Left ventricle myocardium superior (tissue), 1 donor: ENCODE results near the gene TBCK. TPM values are rescaled to one million over a fixed set of nuclear protein-coding genes. Genes with fewer than 3 reads are reported as not detected.

ENCODE experiments used
- ATAC-seq: fragments of 200-7000 bp; cut with Tn5 transposase; one replicate; pipeline ENCODE4 v1.9.1; 2020; ENCODE audit warnings: mild to moderate bottlenecking, moderate library complexity
- DNase-seq: peaks from one replicate; pipeline ENCODE4 v3.0.0-alpha.2; 2020
- intact Hi-C: fragments of 100-400 bp; cut with micrococcal nuclease; formaldehyde crosslinking; loops from one replicate; pipeline ENCODE4 v1.11.0; 2022
- long read RNA-seq: library from polyadenylated mRNA; unstranded; transcript quantifications from one replicate; pipeline ENCODE4 v2.0.0, GENCODE V29; 2021
- total RNA-seq: library from RNA; stranded (reverse); fragmentation: NEBNext Ultra II Directional; extraction: Animal tissue kit (Norgen Biotek cat#: 25700); gene quantifications from one replicate; pipeline ENCODE4 v1.2.1, GENCODE V29; 2021
- donor health status: DM: no; HTN: yes; CAD: no; lungs with severe emphysema.

TBCK gene
- total RNA-seq = 16.5 TPM
- long read RNA-seq, partial matches to known transcripts = 3 of 8 reads
- long read RNA-seq, other reads (novel, unspliced or antisense) = 1 of 8 reads

DNA sequence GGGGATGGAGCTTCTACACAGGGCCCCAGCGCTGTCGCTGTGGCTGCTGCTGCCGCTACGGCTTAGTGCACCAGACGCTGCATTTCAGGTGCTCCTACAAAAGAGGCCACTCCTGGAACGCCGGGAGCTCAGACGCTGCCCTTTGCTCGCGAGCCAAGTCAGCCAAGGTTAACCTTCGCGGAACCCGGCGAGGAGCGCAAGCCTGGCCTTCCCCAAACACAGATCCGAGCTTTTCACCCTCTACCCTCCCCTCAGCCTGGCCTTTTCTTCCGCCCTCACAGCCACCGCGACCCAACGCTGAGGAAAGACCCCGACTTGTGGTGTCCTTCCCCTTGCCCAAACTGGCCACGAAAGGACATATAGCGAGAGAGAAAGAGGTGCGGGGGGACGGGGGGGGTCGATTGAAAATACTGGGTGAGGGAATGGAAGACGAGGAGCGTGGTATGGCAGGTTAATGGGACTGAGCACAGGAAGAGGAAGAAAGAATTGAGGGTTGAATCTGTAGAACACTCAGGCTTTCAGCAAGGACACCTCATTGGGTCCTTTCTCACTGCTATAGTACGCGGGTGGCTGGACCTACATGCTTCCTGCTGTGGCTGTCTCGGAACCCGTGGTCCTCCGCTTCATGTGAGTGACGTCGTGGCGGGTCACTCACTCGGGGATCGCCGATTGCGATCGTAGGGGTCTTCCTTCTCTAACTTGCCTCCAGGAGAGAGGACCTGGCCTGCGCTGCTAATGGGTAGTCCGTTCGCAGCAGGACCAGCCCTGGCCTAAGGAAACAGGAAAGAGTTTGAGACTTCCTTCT lies at the start of gene TBCK, which contains the start of gene AIMP1:
TBCK (minus strand) TSS at position 242 of the 805 bp plus-strand sequence. CDS start 7,249 bp downstream, outside the sequence.
AIMP1 (plus strand) TSS at position 583 of the 805 bp plus-strand sequence. CDS start 8,460 bp downstream, outside the sequence.
- intact Hi-C loops = no loop called here
- ATAC-seq = peak; percentile 98
- peak; percentile 88 for DNase-seq

DNA sequence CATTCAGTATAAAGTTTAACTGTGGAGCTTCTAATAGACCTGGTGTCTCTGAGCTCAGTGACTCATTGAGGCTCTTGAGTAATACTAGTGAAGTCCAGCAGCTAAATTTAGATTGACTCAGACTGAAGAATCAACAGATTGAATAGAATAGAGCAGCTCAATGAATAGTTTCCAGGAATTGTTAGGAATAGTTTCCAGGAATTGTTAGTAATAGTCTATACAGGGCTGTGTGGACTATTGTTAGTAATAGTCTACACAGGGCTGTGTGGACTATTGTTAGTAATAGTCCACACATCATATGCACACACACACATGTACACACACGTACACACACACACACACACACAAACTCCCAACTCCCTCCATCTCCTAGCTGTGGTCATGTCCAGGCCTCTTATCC lies 49.6 kb upstream of the TBCK start:
- intact Hi-C loops = no loop called here
- no peak for DNase-seq
- peak; percentile 93 for ATAC-seq

GRCh38 chr4:106364282-106364681 lies 48.3 kb upstream of the TBCK start:
- ATAC-seq = no peak
- no peak for DNase-seq
- intact Hi-C loops = no loop called here

DNA sequence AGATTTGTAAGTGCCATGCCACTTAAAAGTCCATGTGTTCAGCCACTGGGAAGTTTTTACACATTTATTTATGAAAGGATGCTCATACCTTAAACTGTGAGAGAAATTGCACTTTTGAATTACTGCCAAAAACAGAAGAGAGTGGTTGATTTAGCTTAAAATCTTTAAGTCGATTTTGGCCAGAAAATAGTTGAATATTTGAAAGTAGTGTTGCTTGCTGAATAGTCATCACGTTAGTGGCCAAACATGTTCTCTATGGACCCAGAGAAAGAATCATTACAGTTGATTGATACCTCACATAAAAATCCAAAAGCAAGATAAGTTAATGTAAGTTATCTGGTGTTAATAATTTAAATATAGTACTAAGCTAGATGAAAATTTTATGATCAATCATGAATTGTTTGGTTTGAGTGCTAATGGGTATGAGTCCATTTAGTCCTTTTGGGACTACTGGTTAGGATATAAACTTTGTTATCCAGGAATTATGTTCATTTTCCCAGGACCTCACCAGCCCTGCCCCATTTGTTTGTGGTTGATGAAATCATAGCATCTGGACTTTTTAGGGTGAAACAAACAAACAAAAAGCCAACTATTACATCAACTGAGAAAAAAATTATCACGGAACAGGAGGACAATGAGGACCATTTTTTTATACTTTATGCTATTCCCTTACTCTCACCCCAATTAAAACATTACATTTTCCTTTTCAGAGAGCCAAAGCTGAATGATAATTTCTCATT lies 46.2 kb upstream of the TBCK start:
- intact Hi-C loops = no loop called here
- ATAC-seq (no peak), DNase-seq (no peak)

GRCh38 chr4:106358899-106359298 lies 42.9 kb upstream of the TBCK start:
- intact Hi-C loops = no loop called here
- DNase-seq (no peak), ATAC-seq (no peak)

DNA sequence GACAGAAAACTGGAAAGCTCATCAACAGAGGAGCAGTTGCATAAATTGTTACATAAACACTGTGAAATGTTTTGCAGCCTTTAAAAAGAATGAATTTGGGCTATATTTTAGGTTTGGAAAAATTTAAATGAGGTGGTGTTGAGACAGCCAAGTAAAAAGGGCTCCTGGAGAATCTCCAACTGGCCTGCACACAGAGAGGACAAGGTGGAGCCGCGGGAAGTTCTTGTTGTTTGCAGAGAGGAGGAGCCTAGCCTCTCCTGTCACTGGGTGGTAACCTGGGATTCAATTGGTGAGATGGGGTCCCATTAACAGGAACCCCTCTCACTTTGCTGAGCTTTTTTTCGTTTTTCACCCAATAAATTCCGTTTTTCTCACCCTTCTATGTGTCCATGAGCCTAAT lies 39.2 kb upstream of the TBCK start:
- ATAC-seq = peak; percentile 53
- peak; percentile 21 for DNase-seq
- intact Hi-C loops = no loop called here

DNA sequence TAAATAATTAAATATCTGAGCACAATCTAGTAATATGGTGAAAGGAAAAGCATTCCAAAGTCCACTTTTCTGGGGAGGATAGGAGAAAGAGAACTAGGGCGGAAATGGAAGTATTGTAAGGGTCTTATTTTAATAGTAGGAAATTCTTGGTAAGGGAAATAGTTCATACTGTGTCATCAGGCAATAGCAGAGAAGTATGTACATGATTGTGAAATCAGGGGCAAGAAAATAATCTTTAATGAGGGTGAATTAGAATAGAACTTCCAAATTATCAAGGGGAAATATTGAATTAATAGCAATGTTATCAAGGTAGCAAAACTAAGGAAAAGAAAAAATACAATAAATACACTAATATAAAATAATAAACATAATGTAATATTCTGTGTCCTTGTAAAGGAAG lies 37.8 kb upstream of the TBCK start:
- ATAC-seq = no peak
- intact Hi-C loops = no loop called here
- no peak for DNase-seq

DNA sequence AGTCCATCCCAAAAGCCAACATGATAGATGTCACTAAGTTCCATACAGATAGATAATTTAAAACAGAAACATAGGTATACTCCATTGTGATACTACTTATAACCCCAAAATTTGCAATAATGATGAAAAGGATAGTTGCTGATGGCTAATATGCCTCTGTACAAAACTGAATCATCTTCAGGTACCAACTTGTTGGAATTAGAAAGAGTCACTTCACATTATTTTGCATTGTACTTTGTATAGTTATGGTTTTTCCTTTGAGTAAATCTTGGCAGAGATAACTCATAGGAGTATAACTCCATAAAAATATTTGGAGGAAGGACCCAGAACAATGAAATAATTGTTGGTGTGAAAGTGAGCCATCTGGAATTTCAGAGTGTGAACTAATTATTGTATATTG lies 35.0 kb upstream of the TBCK start:
- intact Hi-C loops = no loop called here
- DNase-seq = no peak
- ATAC-seq = no peak

- DNase-seq (no peak), ATAC-seq (no peak)
- intact Hi-C loops = no loop called here
Measured at GRCh38 chr4:106347167-106347566, 31.2 kb upstream of the TBCK start.

DNA sequence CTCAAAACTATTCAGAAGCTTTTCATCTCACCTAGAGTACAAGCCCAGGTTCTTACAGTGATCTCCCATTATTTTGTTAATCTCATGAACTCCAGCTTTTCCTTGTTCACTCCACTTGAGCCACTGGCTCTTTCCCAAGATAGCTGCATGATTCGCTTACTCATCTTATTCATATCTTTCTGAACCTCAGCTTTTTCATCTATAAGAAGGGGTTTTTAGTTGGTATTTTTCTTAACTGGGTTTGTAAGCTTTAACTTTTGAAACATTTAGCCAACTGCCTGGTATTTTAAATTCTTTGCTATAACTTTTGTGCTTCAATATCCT lies 28.6 kb upstream of the TBCK start:
- no peak for DNase-seq
- intact Hi-C loops = no loop called here
- no peak for ATAC-seq

GRCh38 chr4:106343865-106344646 lies 28.0 kb upstream of the TBCK start:
- no peak for ATAC-seq
- DNase-seq = no peak
- intact Hi-C loops = no loop called here

DNA sequence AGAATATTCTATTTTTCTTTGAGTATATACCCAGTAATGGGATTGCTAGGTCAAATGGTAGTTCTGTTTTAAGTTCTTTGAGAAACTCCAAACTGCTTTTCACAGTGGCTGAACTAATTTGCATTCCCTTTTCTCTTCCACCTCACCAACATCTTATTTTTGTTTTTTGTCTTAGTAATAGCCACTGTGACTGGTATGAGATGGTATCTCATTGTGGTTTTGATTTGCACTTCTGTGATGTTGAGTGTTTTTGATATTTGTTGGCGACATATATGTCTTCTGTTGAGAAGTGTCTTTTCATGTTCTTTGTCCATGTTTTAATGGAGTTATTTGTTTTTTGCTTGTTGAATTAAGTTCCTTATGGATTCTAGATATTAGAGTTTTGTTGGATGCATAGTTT lies 24.8 kb upstream of the TBCK start:
- ATAC-seq (no peak), DNase-seq (no peak)
- intact Hi-C loops = no loop called here

DNA sequence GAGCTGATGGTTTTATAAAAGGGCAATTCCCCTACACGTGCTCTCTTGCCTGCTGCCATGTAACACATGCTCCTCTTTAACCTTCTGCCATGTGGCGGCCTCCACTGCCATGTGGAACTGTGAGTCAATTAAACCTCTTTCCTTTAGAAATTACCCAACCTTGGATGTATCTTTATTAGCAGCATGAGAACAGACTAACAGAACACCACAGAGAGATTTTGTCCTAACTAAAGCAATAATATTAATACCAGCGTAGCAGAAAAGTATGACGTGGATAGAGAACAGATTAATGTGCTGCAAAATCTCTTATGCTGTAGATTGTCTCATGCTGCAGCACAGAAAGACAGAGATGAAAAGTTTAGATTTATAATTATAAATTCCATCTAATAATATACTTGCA lies 23.4 kb upstream of the TBCK start:
- DNase-seq = no peak
- ATAC-seq = no peak
- intact Hi-C loops = no loop called here

- DNase-seq (no peak), ATAC-seq (no peak)
- intact Hi-C loops = no loop called here
Measured at GRCh38 chr4:106338671-106339070, 22.7 kb upstream of the TBCK start.

- no peak for ATAC-seq
- intact Hi-C loops = no loop called here
- DNase-seq = no peak
Measured at GRCh38 chr4:106337916-106338315, 21.9 kb upstream of the TBCK start.

- no peak for ATAC-seq
- no peak for DNase-seq
- intact Hi-C loops = no loop called here
Measured at GRCh38 chr4:106336618-106337017, 20.6 kb upstream of the TBCK start.

- intact Hi-C loops = no loop called here
- DNase-seq = no peak
- no peak for ATAC-seq
Measured at GRCh38 chr4:106334741-106335470, 18.9 kb upstream of the TBCK start.

DNA sequence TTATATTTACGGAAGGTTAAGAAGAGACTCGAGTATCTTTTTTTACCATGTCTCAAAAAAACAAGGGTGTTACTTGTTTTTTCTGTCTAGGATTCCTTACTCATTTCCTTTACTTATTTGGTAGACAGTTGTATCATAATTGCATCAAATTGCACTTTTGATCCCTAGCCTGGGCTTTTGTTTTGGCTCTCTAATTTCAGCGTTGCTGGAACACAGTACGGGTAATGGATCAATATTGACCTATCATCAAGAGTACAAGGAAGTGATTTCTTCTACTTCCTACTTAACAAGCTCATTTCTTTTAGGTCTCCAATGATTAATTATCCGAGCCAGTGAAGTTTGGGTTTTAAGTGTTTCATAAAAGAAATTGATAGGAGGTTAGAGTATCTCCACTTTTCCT lies 17.2 kb upstream of the TBCK start:
- DNase-seq = no peak
- ATAC-seq = no peak
- intact Hi-C loops = no loop called here

- intact Hi-C loops = no loop called here
- ATAC-seq (peak; percentile 60), DNase-seq (no peak)
Measured at GRCh38 chr4:106329041-106329618, 13.1 kb upstream of the TBCK start.
